Adrenal gland (tissue), 5 donors: Measurements from ENCODE around the gene TNIK.

ENCODE experiments used
- CTCF ChIP-seq, 6 experiments: fragments of 450-650 bp in 4 of 6; fragments of 200-600 bp in 2 of 6; sonication (generic) in 1 of 6; IDR thresholded peaks; 1 replicate in 5 of 6; 2 replicates in 1 of 6; pipeline versions ENCODE4 v1.5.1 to v1.8.0; 2016 to 2021; ENCODE audit warnings: antibody characterized with exemption in 6 of 6, mild to moderate bottlenecking in 2 of 6, moderate library complexity in 1 of 6
- POLR2A ChIP-seq, 2 donors: fragments of 450-650 bp; IDR thresholded peaks; one replicate each; pipeline ENCODE4 v1.6.1; 2017; ENCODE audit warnings: antibody characterized with exemption in 2 of 2, mild to moderate bottlenecking in 2 of 2, moderate library complexity in 1 of 2
- donor health status: DM: no; HTN: no; CAD: no.

GRCh38 chr3:171461525-171461917 is 1.3 kb upstream of the TNIK start:
- TF ChIP-seq CTCF (IDR thresholded peaks at IDR 0.05) (no peak), POLR2A (IDR thresholded peaks at IDR 0.05) (no peak)
